ENCODE data around the gene DISC1. TPM values are rescaled to one million over a fixed set of nuclear protein-coding genes. Genes with fewer than 3 reads are reported as not detected.
"Not testable (repeated sequence)": the region's sequence is repeated elsewhere in the genome, so short reads cannot be mapped to it uniquely, and the experiment has no call there.

Gene DISC1
- total RNA-seq, 1 experiment from 2014 or later: 9.8 TPM

GRCh38 chr1:231639819-231640218, 13.2 kb downstream of the DISC1 start:
- no peaks in the 10 kb centered on the region for H3K36me3 Mint-ChIP-seq (ENCODE audit: insufficient read depth, unreplicated experiment)
- intact Hi-C loops (cut with micrococcal nuclease; ENCODE audit: unreplicated experiment): no loop called here
- no peak for DNase-seq
- H3K4me3 Mint-ChIP-seq (ENCODE audit: low read depth, unreplicated experiment): no peak overlapping the region
- CTCF ChIA-PET: interaction anchor here (0.7 kb wide), 1 partner anchor 36 kb away, joined by 3 read pairs; no protein-coding TSS in a partner anchor
- no TSS peak for BruUV-seq (replicated peaks)
- TF ChIP-seq CTCF (IDR thresholded peaks at IDR 0.05; ENCODE audit: unreplicated experiment): no peak
- H3K27ac Mint-ChIP-seq (ENCODE audit: unreplicated experiment): no peak overlapping the region
- H3K4me1 Mint-ChIP-seq (ENCODE audit: low read depth, unreplicated experiment): no peaks in the 10 kb centered on the region
- H3K9me3 Mint-ChIP-seq (ENCODE audit: low read depth, unreplicated experiment): no peaks in the 10 kb centered on the region
- no peaks in the 10 kb centered on the region for H3K27me3 Mint-ChIP-seq (ENCODE audit: unreplicated experiment)

- H3K4me1 Mint-ChIP-seq (ENCODE audit: low read depth, unreplicated experiment); H3K36me3 Mint-ChIP-seq (ENCODE audit: insufficient read depth, unreplicated experiment); DNase-seq; BruUV-seq (replicated peaks); H3K27ac Mint-ChIP-seq (ENCODE audit: unreplicated experiment); H3K4me3 Mint-ChIP-seq (ENCODE audit: low read depth, unreplicated experiment); H3K27me3 Mint-ChIP-seq (ENCODE audit: unreplicated experiment); H3K9me3 Mint-ChIP-seq (ENCODE audit: low read depth, unreplicated experiment); intact Hi-C loops (cut with micrococcal nuclease; ENCODE audit: unreplicated experiment): not testable (repeated sequence)
- CTCF ChIA-PET: interaction anchor here (0.6 to 0.7 kb wide), 4 partner anchors 15 to 1575 kb away, joined by 4 to 6 read pairs (median 4); partner anchors contain the start of gene DISC1
Observed at GRCh38 chr1:231641444-231641843, 14.9 kb downstream of the DISC1 start.

GRCh38 chr1:231642061-231642460, 15.5 kb downstream of the DISC1 start:
- CTCF ChIA-PET; H3K27me3 Mint-ChIP-seq (ENCODE audit: unreplicated experiment); BruUV-seq (replicated peaks); H3K4me3 Mint-ChIP-seq (ENCODE audit: low read depth, unreplicated experiment); H3K36me3 Mint-ChIP-seq (ENCODE audit: insufficient read depth, unreplicated experiment); intact Hi-C loops (cut with micrococcal nuclease; ENCODE audit: unreplicated experiment); H3K4me1 Mint-ChIP-seq (ENCODE audit: low read depth, unreplicated experiment); DNase-seq; H3K9me3 Mint-ChIP-seq (ENCODE audit: low read depth, unreplicated experiment); H3K27ac Mint-ChIP-seq (ENCODE audit: unreplicated experiment): not testable (repeated sequence)

- no peak for TF ChIP-seq CTCF (IDR thresholded peaks at IDR 0.05; ENCODE audit: unreplicated experiment)
- H3K27ac Mint-ChIP-seq (ENCODE audit: unreplicated experiment): no peak overlapping the region
- H3K36me3 Mint-ChIP-seq (ENCODE audit: insufficient read depth, unreplicated experiment): no peaks in the 10 kb centered on the region
- CTCF ChIA-PET: interaction anchor here (0.8 kb wide), 1 partner anchor 1741 kb away, joined by 3 read pairs; no protein-coding TSS in a partner anchor
- H3K9me3 Mint-ChIP-seq (ENCODE audit: low read depth, unreplicated experiment): no peaks in the 10 kb centered on the region
- H3K27me3 Mint-ChIP-seq (ENCODE audit: unreplicated experiment): no peaks in the 10 kb centered on the region
- no TSS peak for BruUV-seq (replicated peaks)
- intact Hi-C loops (cut with micrococcal nuclease; ENCODE audit: unreplicated experiment): no loop called here
- H3K4me3 Mint-ChIP-seq (ENCODE audit: low read depth, unreplicated experiment): no peak overlapping the region
- no peaks in the 10 kb centered on the region for H3K4me1 Mint-ChIP-seq (ENCODE audit: low read depth, unreplicated experiment)
- no peak for DNase-seq
Observed at GRCh38 chr1:231642618-231643017, 16.0 kb downstream of the DISC1 start.

GRCh38 chr1:231643071-231643934, 16.7 kb downstream of the DISC1 start:
- Mint-ChIP-seq H3K36me3 (ENCODE audit: insufficient read depth, unreplicated experiment) (no peaks in the 10 kb centered on the region), H3K4me1 (ENCODE audit: low read depth, unreplicated experiment) (no peaks in the 10 kb centered on the region), H3K27ac (ENCODE audit: unreplicated experiment) (no peak overlapping the region), H3K27me3 (ENCODE audit: unreplicated experiment) (no peaks in the 10 kb centered on the region), H3K4me3 (ENCODE audit: low read depth, unreplicated experiment) (no peak overlapping the region), H3K9me3 (ENCODE audit: low read depth, unreplicated experiment) (no peaks in the 10 kb centered on the region)
- DNase-seq: no peak
- no TSS peak for BruUV-seq (replicated peaks)
- no peak for TF ChIP-seq CTCF (IDR thresholded peaks at IDR 0.05; ENCODE audit: unreplicated experiment)
- intact Hi-C loops (cut with micrococcal nuclease; ENCODE audit: unreplicated experiment): no loop called here
- CTCF ChIA-PET: interaction anchor here (0.8 kb wide), 1 partner anchor 1740 kb away, joined by 3 read pairs; no protein-coding TSS in a partner anchor

Measured in Calu3 (cell line).